Neuron (in vitro differentiated cells): ENCODE results near the gene AARS2.

Experiments used
- H2AFZ ChIP-seq: one replicate; pipeline ENCODE4 v1.6.1; 2013; ENCODE audit warnings: low read depth, mild to moderate bottlenecking, inconsistent platforms, low read length, moderate library complexity
- H3K27me3 ChIP-seq: one replicate; pipeline ENCODE4 v1.6.1; 2013; ENCODE audit warnings: low read length; ENCODE audit not compliant: insufficient read depth
- H3K36me3 ChIP-seq: one replicate; pipeline ENCODE4 v1.6.1; 2013; ENCODE audit warnings: low read length; ENCODE audit not compliant: insufficient read depth
- H3K4me1 ChIP-seq: one replicate; pipeline ENCODE4 v1.6.1; 2013; ENCODE audit warnings: low read length; ENCODE audit not compliant: insufficient read depth
- H3K4me3 ChIP-seq: 2 replicates; pipeline ENCODE4 v1.5.1; 2013; ENCODE audit warnings: mild to moderate bottlenecking, low read length, moderate library complexity
- H3K9me3 ChIP-seq: one replicate; pipeline ENCODE4 v1.6.1; 2013; ENCODE audit warnings: low read length

The AARS2 gene

DNA sequence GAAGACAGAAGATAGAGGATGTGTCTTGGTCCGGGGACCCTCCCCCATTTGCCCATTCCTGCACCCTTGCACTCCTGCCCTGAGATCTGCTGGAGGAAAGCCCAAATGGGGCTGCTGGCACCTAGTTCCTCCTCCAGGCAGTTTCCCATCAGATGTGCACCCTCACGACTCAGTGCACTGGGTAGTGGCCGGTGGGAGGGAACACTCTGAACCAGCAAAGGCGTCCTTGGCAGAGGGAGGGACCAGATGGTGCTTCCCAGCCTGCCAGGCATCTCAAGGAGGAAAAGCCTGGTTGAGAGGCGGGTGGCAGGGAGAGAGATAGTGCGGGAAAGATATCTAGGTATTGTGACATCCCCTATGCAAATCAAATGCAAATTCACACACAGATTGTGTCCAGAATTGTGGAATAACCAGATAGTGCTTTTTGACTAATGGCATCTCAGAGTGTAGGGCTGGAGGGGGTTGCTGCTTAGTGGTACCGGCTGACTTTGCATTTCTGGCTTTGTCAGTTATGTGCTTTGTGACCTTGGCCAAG is 23.4 kb downstream of the AARS2 start:
- H2AFZ ChIP-seq, result no peak overlapping the region
- H3K36me3 ChIP-seq, result no peaks in the 10 kb centered on the region
- no peaks in the 10 kb centered on the region for H3K27me3 ChIP-seq
- H3K4me1 ChIP-seq, result no peaks in the 10 kb centered on the region
- no peak overlapping the region for H3K4me3 ChIP-seq
- no peaks in the 10 kb centered on the region for H3K9me3 ChIP-seq

DNA sequence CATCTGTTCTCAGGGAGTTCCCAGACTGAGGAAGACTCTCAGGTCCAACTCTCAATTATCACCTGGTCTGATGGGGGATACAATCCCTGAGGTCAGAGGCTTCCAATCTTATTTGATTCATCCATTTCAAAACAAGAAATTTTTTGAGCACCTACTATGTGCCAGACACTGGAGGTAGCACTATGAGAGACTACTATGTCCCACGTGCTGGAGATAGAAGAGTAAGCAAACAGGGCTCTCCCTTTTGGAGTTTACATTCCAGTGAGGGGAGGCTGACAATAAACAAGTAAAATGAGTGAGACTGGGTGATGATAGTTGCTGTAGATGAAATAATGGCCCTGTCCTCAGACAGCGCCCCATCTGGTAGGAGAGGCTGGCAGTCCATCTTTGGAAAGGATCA is 26.4 kb downstream of the AARS2 start:
- no peak overlapping the region for H2AFZ ChIP-seq
- no peaks in the 10 kb centered on the region for H3K27me3 ChIP-seq
- no peaks in the 10 kb centered on the region for H3K9me3 ChIP-seq
- H3K36me3 ChIP-seq, result no peaks in the 10 kb centered on the region
- H3K4me3 ChIP-seq, result no peak overlapping the region
- no peaks in the 10 kb centered on the region for H3K4me1 ChIP-seq

GRCh38 chr6:44286285-44286565 is 26.9 kb downstream of the AARS2 start:
- no peak overlapping the region for H2AFZ ChIP-seq
- H3K4me1 ChIP-seq, result no peaks in the 10 kb centered on the region
- no peaks in the 10 kb centered on the region for H3K27me3 ChIP-seq
- H3K4me3 ChIP-seq, result no peak overlapping the region
- no peaks in the 10 kb centered on the region for H3K36me3 ChIP-seq
- H3K9me3 ChIP-seq, result no peaks in the 10 kb centered on the region

GRCh38 chr6:44285552-44286284 is 27.4 kb downstream of the AARS2 start:
- no peaks in the 10 kb centered on the region for H3K36me3 ChIP-seq
- no peaks in the 10 kb centered on the region for H3K27me3 ChIP-seq
- no peak overlapping the region for H3K4me3 ChIP-seq
- no peak overlapping the region for H2AFZ ChIP-seq
- no peaks in the 10 kb centered on the region for H3K9me3 ChIP-seq
- no peaks in the 10 kb centered on the region for H3K4me1 ChIP-seq

DNA sequence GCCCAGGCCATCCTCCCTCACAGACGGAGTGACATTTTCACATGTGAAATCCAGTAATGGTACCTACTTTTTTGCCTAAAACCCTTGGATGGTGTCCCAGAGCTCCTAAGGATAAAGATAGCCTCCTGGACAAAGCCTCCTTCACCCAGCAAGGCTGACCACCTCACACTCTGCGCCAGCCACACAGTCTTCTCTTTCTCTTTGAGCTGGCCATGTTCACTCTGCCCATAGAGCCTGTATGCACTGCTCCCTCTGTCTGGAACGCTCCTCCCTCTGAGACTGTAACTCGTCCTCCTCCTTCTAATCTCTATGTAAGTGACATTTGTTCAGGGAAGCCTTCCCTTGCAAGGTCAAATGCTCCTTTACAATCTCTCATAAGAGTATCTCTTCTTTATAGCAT is 28.3 kb downstream of the AARS2 start:
- H3K4me1 ChIP-seq, result no peaks in the 10 kb centered on the region
- no peaks in the 10 kb centered on the region for H3K9me3 ChIP-seq
- H2AFZ ChIP-seq, result no peak overlapping the region
- H3K4me3 ChIP-seq, result no peak overlapping the region
- H3K27me3 ChIP-seq, result no peaks in the 10 kb centered on the region
- H3K36me3 ChIP-seq, result no peaks in the 10 kb centered on the region

DNA sequence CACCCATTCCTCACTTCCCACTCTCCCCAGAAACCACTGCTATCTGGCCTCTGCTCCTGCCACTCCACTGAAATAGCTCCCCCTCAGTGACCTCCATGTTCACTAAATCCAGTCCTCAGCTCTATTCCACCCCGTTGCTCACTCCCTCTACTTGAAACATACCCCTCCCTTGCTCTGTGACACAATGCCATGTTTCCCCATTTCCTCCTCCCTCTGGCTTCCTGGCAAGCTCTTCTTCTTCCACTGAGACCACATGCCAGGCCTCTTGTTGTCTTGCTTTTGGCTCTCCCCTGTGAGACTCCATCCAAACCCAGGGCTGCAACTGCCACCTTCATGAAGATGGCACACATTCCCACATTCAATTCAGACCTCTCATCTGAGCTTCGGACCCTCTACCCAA is 29.0 kb downstream of the AARS2 start:
- Histone ChIP-seq H3K4me1 (no peaks in the 10 kb centered on the region), H3K36me3 (no peaks in the 10 kb centered on the region), H3K4me3 (no peak overlapping the region), H3K27me3 (no peaks in the 10 kb centered on the region), H2AFZ (no peak overlapping the region), H3K9me3 (no peaks in the 10 kb centered on the region)

DNA sequence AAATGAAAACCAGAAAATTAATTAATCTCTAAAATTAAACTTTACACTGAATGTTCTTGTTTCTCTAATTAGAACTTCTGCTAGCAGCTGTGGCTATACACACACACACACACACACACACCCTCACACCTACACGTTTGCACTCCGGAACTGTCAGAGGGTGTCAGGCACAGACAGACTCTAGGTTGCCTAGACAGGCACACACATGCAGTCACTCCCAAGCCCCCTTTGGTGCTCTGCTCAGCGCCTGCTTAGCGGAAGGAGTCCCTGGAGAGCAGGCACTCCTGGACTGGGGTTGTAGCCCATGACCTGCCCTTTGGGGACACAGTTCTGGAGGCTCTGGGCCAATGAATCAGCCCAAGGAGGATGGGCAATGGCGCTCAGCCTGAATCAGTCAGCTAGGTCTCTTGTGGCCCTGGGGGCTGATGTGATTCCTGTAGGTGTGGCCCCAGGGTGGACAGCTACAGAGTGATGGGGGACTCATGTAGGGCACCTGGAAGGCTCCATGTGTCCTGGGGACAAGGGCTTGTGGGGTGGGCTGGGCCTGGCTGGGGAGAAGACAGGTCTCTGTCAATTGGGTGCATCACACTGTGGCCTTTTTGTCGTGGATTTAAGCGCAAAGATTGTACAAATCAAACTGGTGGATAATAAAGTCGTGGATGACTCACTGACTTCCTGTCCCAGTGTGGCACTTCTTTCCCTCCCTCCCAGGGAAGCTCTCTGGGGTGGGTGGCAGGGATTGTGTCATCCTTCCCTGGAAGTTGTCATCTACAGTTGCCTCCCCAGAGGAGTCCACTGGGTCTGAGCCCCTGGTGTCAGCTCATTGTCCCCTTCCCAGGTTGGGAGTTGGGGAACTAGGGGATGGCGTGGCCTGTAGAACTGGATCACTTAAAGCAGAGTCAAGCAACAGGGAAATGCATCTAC is 34.1 kb downstream of the AARS2 start:
- Histone ChIP-seq H3K9me3 (no peaks in the 10 kb centered on the region), H2AFZ (no peak overlapping the region), H3K36me3 (peaks cover 10% of the 10 kb centered on the region), H3K27me3 (no peaks in the 10 kb centered on the region), H3K4me1 (no peaks in the 10 kb centered on the region), H3K4me3 (no peak overlapping the region)

- no peak overlapping the region for H2AFZ ChIP-seq
- no peaks in the 10 kb centered on the region for H3K4me1 ChIP-seq
- H3K36me3 ChIP-seq, result peaks cover 12% of the 10 kb centered on the region
- H3K9me3 ChIP-seq, result no peaks in the 10 kb centered on the region
- no peaks in the 10 kb centered on the region for H3K27me3 ChIP-seq
- H3K4me3 ChIP-seq, result no peak overlapping the region
These were observed 34.8 kb downstream of the AARS2 start for GRCh38 chr6:44278315-44278714.

DNA sequence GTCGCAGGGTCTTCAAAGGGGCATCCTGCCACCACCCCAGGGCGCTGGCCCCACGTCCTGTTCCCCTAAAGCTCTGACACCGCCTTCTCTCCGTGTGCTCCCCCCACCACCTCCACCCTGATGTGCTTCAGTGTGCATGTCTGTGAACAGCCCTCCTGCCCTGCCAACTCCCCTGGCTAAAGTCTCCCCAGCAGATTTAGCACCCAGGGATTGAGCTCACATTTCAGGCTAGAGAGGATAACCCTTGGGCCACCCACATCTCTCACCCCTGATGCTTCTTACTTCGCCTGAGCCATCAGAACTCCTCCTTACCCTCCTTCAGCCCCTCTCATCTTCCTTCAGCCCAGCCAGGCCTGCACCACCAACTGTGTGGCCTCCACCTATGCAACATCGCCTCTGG is 35.4 kb downstream of the AARS2 start:
- Histone ChIP-seq H3K36me3 (peaks cover 15% of the 10 kb centered on the region), H3K4me3 (no peak overlapping the region)

GRCh38 chr6:44276667-44277640 is 36.2 kb downstream of the AARS2 start:
- Histone ChIP-seq H3K27me3 (no peaks in the 10 kb centered on the region), H3K4me3 (no peak overlapping the region)

More for the DNA sequence above, 35.4 kb downstream of the AARS2 start:
- Histone ChIP-seq H3K9me3 (no peaks in the 10 kb centered on the region), H2AFZ (no peak overlapping the region), H3K27me3 (no peaks in the 10 kb centered on the region), H3K4me1 (no peaks in the 10 kb centered on the region)

GRCh38 chr6:44275749-44276648 is 37.1 kb downstream of the AARS2 start:
- Histone ChIP-seq H3K4me3 (no peak overlapping the region), H2AFZ (no peak overlapping the region), H3K36me3 (peaks cover 15% of the 10 kb centered on the region), H3K9me3 (no peaks in the 10 kb centered on the region), H3K4me1 (peaks cover 9% of the 10 kb centered on the region), H3K27me3 (no peaks in the 10 kb centered on the region)

More at GRCh38 chr6:44276667-44277640, 36.2 kb downstream of the AARS2 start:
- H3K9me3 ChIP-seq, result no peaks in the 10 kb centered on the region
- no peaks in the 10 kb centered on the region for H3K4me1 ChIP-seq
- H2AFZ ChIP-seq, result no peak overlapping the region
- peaks cover 15% of the 10 kb centered on the region for H3K36me3 ChIP-seq

DNA sequence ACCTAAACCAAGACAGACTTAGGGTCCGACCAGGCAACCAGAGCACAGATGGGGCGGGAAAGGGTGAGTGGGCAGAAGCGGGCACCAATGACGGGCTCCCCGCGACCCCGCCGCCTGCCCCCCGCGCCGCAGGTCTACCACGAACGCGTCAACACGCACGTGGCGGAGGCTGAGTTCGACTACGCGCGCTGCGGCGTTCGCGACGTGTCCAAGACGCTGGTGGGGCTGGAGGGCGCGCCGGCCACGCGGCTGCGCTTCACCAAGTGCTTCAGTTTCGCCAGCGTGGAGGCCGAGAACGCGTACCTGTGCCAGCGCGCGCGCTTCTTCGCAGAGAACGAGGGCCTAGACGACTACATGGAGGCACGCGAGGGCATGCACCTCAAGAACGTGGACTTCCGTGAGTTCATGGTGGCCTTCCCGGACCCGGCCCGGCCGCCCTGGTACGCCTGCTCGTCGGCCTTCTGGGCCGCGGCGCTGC is 37.8 kb downstream of the AARS2 start:
- Histone ChIP-seq H3K9me3 (no peaks in the 10 kb centered on the region), H3K4me3 (no peak overlapping the region), H2AFZ (no peak overlapping the region), H3K4me1 (peaks cover 9% of the 10 kb centered on the region), H3K27me3 (no peaks in the 10 kb centered on the region), H3K36me3 (peaks cover 15% of the 10 kb centered on the region)
